Activated naive CD4-positive, alpha-beta T cell treated with anti-CD3 and anti-CD28 coated beads, Interleukin-2, amount 10 ng/mL, durations not matched to agents 7 days and 5 days (primary cell): Measurements from ENCODE around the gene TM4SF4.

ENCODE experiments used
- CTCF ChIA-PET: fragments of 350-600 bp; sonication (Branson Sonifier 250); formaldehyde crosslinking; loops from one replicate; lab custom pipeline; 2021; ENCODE audit warnings: antibody characterized with exemption; lab: Charles Lee
- DNase-seq: peaks from one replicate; pipeline ENCODE4 v3.0.0-alpha.2; 2020
- H3K27ac Mint-ChIP-seq: one replicate; pipeline ENCODE4 v1.8.0; 2021; ENCODE audit warnings: mild to moderate bottlenecking, moderate library complexity, mixed read lengths
- H3K27me3 Mint-ChIP-seq: one replicate; pipeline ENCODE4 v1.8.0; 2021; ENCODE audit warnings: mild to moderate bottlenecking, mixed read lengths
- H3K36me3 Mint-ChIP-seq: one replicate; pipeline ENCODE4 v1.8.0; 2021; ENCODE audit warnings: mixed read lengths
- H3K4me1 Mint-ChIP-seq: one replicate; pipeline ENCODE4 v1.8.0; 2021; ENCODE audit warnings: mixed read lengths
- H3K4me3 Mint-ChIP-seq: one replicate; pipeline ENCODE4 v1.8.0; 2021; ENCODE audit warnings: mild to moderate bottlenecking, moderate library complexity, mixed read lengths
- H3K9me3 Mint-ChIP-seq: one replicate; pipeline ENCODE4 v1.8.0; 2021; ENCODE audit warnings: mixed read lengths

Gene TM4SF4

GRCh38 chr3:149474250-149474817 is at the start of gene TM4SF4:
TM4SF4 (plus strand) TSS chr3:149474697; CDS start chr3:149474878, 181 bp downstream.
- CTCF ChIA-PET = interaction anchor here (0.6 to 0.7 kb wide), 3 partner anchors 45 to 653 kb away, joined by 3 to 5 read pairs (median 3); no protein-coding TSS in a partner anchor
- no peaks in the 10 kb centered on the region for H3K4me1 Mint-ChIP-seq
- no peaks in the 10 kb centered on the region for H3K9me3 Mint-ChIP-seq
- no peak for DNase-seq
- no peak within 1 kb of the TSS for H3K4me3 Mint-ChIP-seq
- no peak within 1 kb of the TSS for H3K27ac Mint-ChIP-seq
- peaks cover 30% of the 10 kb centered on the region for H3K27me3 Mint-ChIP-seq
- no peaks in the 10 kb centered on the region for H3K36me3 Mint-ChIP-seq

GRCh38 chr3:149424918-149425317 is 49.6 kb upstream of the TM4SF4 start:
- peaks cover 6% of the 10 kb centered on the region for H3K27me3 Mint-ChIP-seq
- no peak for DNase-seq
- CTCF ChIA-PET = no interaction called here
- H3K27ac Mint-ChIP-seq = no peak overlapping the region
- no peaks in the 10 kb centered on the region for H3K4me1 Mint-ChIP-seq
- H3K9me3 Mint-ChIP-seq = no peaks in the 10 kb centered on the region
- no peak overlapping the region for H3K4me3 Mint-ChIP-seq
- no peaks in the 10 kb centered on the region for H3K36me3 Mint-ChIP-seq

GRCh38 chr3:149426325-149426724 is 48.2 kb upstream of the TM4SF4 start:
- H3K4me1 Mint-ChIP-seq = no peaks in the 10 kb centered on the region
- no peak overlapping the region for H3K27ac Mint-ChIP-seq
- DNase-seq = no peak
- peaks cover 6% of the 10 kb centered on the region for H3K27me3 Mint-ChIP-seq
- CTCF ChIA-PET = no interaction called here
- no peaks in the 10 kb centered on the region for H3K9me3 Mint-ChIP-seq
- no peak overlapping the region for H3K4me3 Mint-ChIP-seq
- no peaks in the 10 kb centered on the region for H3K36me3 Mint-ChIP-seq

- H3K36me3 Mint-ChIP-seq = no peaks in the 10 kb centered on the region
- no peaks in the 10 kb centered on the region for H3K9me3 Mint-ChIP-seq
- CTCF ChIA-PET = interaction anchor here (0.6 kb wide), 1 partner anchor 95 kb away, joined by 4 read pairs; no protein-coding TSS in a partner anchor
- no peak for DNase-seq
- no peaks in the 10 kb centered on the region for H3K4me1 Mint-ChIP-seq
- no peak overlapping the region for H3K27ac Mint-ChIP-seq
- no peak overlapping the region for H3K4me3 Mint-ChIP-seq
- H3K27me3 Mint-ChIP-seq = peaks cover 6% of the 10 kb centered on the region
These were observed 46.4 kb upstream of the TM4SF4 start for GRCh38 chr3:149428087-149428486.

GRCh38 chr3:149430216-149430615 is 44.3 kb upstream of the TM4SF4 start:
- Mint-ChIP-seq H3K4me3 (no peak overlapping the region), H3K27me3 (peaks cover 6% of the 10 kb centered on the region), H3K27ac (no peak overlapping the region), H3K4me1 (no peaks in the 10 kb centered on the region), H3K9me3 (no peaks in the 10 kb centered on the region), H3K36me3 (no peaks in the 10 kb centered on the region)
- no peak for DNase-seq
- CTCF ChIA-PET = no interaction called here

- H3K9me3 Mint-ChIP-seq = no peaks in the 10 kb centered on the region
- no peak overlapping the region for H3K27ac Mint-ChIP-seq
- DNase-seq = no peak
- H3K4me1 Mint-ChIP-seq = no peaks in the 10 kb centered on the region
- no peak overlapping the region for H3K4me3 Mint-ChIP-seq
- no peaks in the 10 kb centered on the region for H3K36me3 Mint-ChIP-seq
- CTCF ChIA-PET = interaction anchor here (1.4 kb wide), 1 partner anchor 17 kb away, joined by 3 read pairs; no protein-coding TSS in a partner anchor
- peaks cover 6% of the 10 kb centered on the region for H3K27me3 Mint-ChIP-seq
These were observed 42.3 kb upstream of the TM4SF4 start for GRCh38 chr3:149432149-149432548.

- Mint-ChIP-seq H3K4me1 (no peaks in the 10 kb centered on the region), H3K27ac (no peak overlapping the region), H3K4me3 (no peak overlapping the region), H3K36me3 (no peaks in the 10 kb centered on the region), H3K9me3 (no peaks in the 10 kb centered on the region), H3K27me3 (no peaks in the 10 kb centered on the region)
- CTCF ChIA-PET = no interaction called here
- DNase-seq = no peak
These were observed 38.3 kb upstream of the TM4SF4 start for GRCh38 chr3:149435996-149436885.

GRCh38 chr3:149437286-149437685 is 37.2 kb upstream of the TM4SF4 start:
- CTCF ChIA-PET = no interaction called here
- H3K27ac Mint-ChIP-seq = no peak overlapping the region
- no peak overlapping the region for H3K4me3 Mint-ChIP-seq
- no peaks in the 10 kb centered on the region for H3K36me3 Mint-ChIP-seq
- no peak for DNase-seq
- no peaks in the 10 kb centered on the region for H3K27me3 Mint-ChIP-seq
- no peaks in the 10 kb centered on the region for H3K9me3 Mint-ChIP-seq
- H3K4me1 Mint-ChIP-seq = no peaks in the 10 kb centered on the region

GRCh38 chr3:149437710-149438109 is 36.8 kb upstream of the TM4SF4 start:
- no peaks in the 10 kb centered on the region for H3K4me1 Mint-ChIP-seq

GRCh38 chr3:149438981-149439380 is 35.5 kb upstream of the TM4SF4 start:
- CTCF ChIA-PET = no interaction called here
- no peak overlapping the region for H3K4me3 Mint-ChIP-seq
- H3K27me3 Mint-ChIP-seq = no peaks in the 10 kb centered on the region
- no peaks in the 10 kb centered on the region for H3K9me3 Mint-ChIP-seq
- H3K36me3 Mint-ChIP-seq = no peaks in the 10 kb centered on the region
- no peak for DNase-seq
- H3K4me1 Mint-ChIP-seq = no peaks in the 10 kb centered on the region
- H3K27ac Mint-ChIP-seq = no peak overlapping the region

More at GRCh38 chr3:149437710-149438109, 36.8 kb upstream of the TM4SF4 start:
- CTCF ChIA-PET = no interaction called here
- H3K36me3 Mint-ChIP-seq = no peaks in the 10 kb centered on the region
- no peak overlapping the region for H3K27ac Mint-ChIP-seq
- no peak overlapping the region for H3K4me3 Mint-ChIP-seq
- no peaks in the 10 kb centered on the region for H3K27me3 Mint-ChIP-seq
- no peak for DNase-seq
- no peaks in the 10 kb centered on the region for H3K9me3 Mint-ChIP-seq

GRCh38 chr3:149441642-149442041 is 32.9 kb upstream of the TM4SF4 start:
- H3K27ac Mint-ChIP-seq = no peak overlapping the region
- H3K27me3 Mint-ChIP-seq = no peaks in the 10 kb centered on the region
- no peaks in the 10 kb centered on the region for H3K4me1 Mint-ChIP-seq
- CTCF ChIA-PET = no interaction called here
- no peak overlapping the region for H3K4me3 Mint-ChIP-seq
- H3K9me3 Mint-ChIP-seq = no peaks in the 10 kb centered on the region
- no peak for DNase-seq
- H3K36me3 Mint-ChIP-seq = no peaks in the 10 kb centered on the region

GRCh38 chr3:149442043-149442442 is 32.5 kb upstream of the TM4SF4 start:
- Mint-ChIP-seq H3K36me3 (no peaks in the 10 kb centered on the region), H3K27me3 (no peaks in the 10 kb centered on the region), H3K4me1 (no peaks in the 10 kb centered on the region), H3K9me3 (no peaks in the 10 kb centered on the region), H3K4me3 (no peak overlapping the region), H3K27ac (no peak overlapping the region)
- no peak for DNase-seq
- CTCF ChIA-PET = no interaction called here

- Mint-ChIP-seq H3K9me3 (no peaks in the 10 kb centered on the region), H3K27ac (no peak overlapping the region), H3K36me3 (no peaks in the 10 kb centered on the region), H3K27me3 (no peaks in the 10 kb centered on the region), H3K4me1 (no peaks in the 10 kb centered on the region), H3K4me3 (no peak overlapping the region)
- CTCF ChIA-PET = no interaction called here
- DNase-seq = no peak
These were observed 31.5 kb upstream of the TM4SF4 start for GRCh38 chr3:149442851-149443544.

GRCh38 chr3:149443545-149443912 is 31.0 kb upstream of the TM4SF4 start:
- Mint-ChIP-seq H3K36me3 (no peaks in the 10 kb centered on the region), H3K27ac (no peak overlapping the region), H3K27me3 (no peaks in the 10 kb centered on the region), H3K9me3 (no peaks in the 10 kb centered on the region), H3K4me1 (no peaks in the 10 kb centered on the region), H3K4me3 (no peak overlapping the region)
- CTCF ChIA-PET = no interaction called here
- DNase-seq = no peak
